Neural cell (in vitro differentiated cells): ENCODE measurements around the gene STAG2. TPM values are rescaled to one million over a fixed set of nuclear protein-coding genes. Genes with fewer than 3 reads are reported as not detected.

ENCODE experiments used
- polyA plus RNA-seq: library from polyadenylated mRNA; depleted of rRNA; stranded (reverse); fragments of >200 nt; gene quantifications from 2 replicates; pipeline ENCODE4 v1.2.3, GENCODE V29; 2014

STAG2 gene
- polyA plus RNA-seq, 1 donor from 2014 or later, result 26.5 TPM

Other genes starting within 250 kb of the STAG2 start
- gene THOC2, start 228.7 kb upstream of the STAG2 start, polyA plus RNA-seq, result 95.4 and 100 TPM in 2 replicates
- 26.6 and 38.1 TPM in 2 replicates for gene XIAP, start 101.7 kb upstream of the STAG2 start, polyA plus RNA-seq